GM12878 (cell line): Measurements from ENCODE around the gene VSTM1. TPM values are rescaled to one million over a fixed set of nuclear protein-coding genes. Genes with fewer than 3 reads are reported as not detected.

ENCODE experiments used
- polyA plus RNA-seq, 11 experiments: library from polyadenylated mRNA; depleted of rRNA in 4 of 11; unstranded in 6 of 11; stranded (reverse) in 5 of 11; fragments of >200 nt; fragmentation: Nextera tagmentation in 4 of 11; fragmentation: Illumina TruSeq in 1 of 11; extraction: Ambion mirVana in 4 of 11; extraction: Trizol in 1 of 11; gene quantifications; 1 replicate in 1 of 11; 2 replicates in 10 of 11; pipeline versions ENCODE4 v1.2.1 to v1.2.3, GENCODE V29; 2011 to 2016; ENCODE audit warnings: inconsistent platforms in 2 of 11, missing spikeins in 2 of 11, low read depth in 1 of 11
- total RNA-seq, 4 experiments: library from RNA; depleted of rRNA in 3 of 4; stranded (reverse); fragments of >200 nt in 3 of 4; fragmentation: Illumina TruSeq in 1 of 4; extraction: Trizol in 1 of 4; gene quantifications; 2 replicates each; pipeline versions ENCODE4 v1.2.1 to v1.2.3, GENCODE V29; 2013 to 2021
- TF ChIP-seq, protein P1 (sequence below): fragments of 150-350 bp; IDR thresholded peaks from 2 replicates; pipeline ENCODE4 v1.6.1; 2016; ENCODE audit warnings: low read depth, low read length
- TF ChIP-seq, protein P2 (sequence below): fragments of 450-650 bp; IDR thresholded peaks from 2 replicates; pipeline ENCODE4 v1.6.1; 2017; ENCODE audit warnings: antibody characterized with exemption, mild to moderate bottlenecking, moderate library complexity
- TF ChIP-seq, protein P3 (sequence below): IDR thresholded peaks from 2 replicates; pipeline ENCODE4 v1.6.1; 2012; ENCODE audit warnings: mild to moderate bottlenecking, low read depth, low read length

The VSTM1 gene
- total and polyA plus RNA-seq, 10 of the 15 experiments (the other 5 are each of a cell fraction or from before 2014, with no cell fraction given) = not detected

DNA sequence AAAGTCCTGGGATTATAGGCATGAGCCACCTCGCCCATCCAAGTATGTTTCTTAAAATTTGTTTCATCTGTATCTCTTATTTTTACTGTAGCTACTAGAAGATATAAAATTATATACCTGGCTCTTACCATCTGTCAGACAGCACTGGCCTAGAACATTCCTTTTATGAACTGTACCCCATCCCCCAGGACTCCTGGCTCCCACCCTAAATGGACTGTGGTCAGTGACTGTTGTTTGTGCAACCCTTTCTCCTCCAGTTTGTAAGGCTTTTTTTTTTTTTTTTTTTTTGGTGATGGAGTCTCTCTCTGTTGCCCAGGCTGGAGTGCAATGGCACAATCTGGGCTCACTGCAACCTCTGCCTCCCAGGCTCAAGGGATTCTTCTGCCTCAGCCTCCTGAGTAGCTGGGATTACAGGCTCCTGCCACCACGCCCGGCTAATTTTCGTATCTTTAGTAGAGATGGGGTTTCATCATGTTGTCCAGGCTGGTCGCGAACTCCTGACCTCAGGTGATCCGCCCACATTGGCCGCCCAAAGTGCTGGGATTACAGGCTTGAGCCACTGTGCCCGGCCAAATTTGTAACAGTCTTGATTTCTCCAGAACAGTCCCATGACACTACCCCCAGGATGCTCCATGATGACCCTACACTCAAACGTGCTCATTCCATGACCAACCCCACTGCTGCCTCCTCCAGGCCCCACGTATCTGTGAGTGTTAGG is 41.5 kb upstream of the VSTM1 start (continued):
- TF ChIP-seq, protein P1, sequence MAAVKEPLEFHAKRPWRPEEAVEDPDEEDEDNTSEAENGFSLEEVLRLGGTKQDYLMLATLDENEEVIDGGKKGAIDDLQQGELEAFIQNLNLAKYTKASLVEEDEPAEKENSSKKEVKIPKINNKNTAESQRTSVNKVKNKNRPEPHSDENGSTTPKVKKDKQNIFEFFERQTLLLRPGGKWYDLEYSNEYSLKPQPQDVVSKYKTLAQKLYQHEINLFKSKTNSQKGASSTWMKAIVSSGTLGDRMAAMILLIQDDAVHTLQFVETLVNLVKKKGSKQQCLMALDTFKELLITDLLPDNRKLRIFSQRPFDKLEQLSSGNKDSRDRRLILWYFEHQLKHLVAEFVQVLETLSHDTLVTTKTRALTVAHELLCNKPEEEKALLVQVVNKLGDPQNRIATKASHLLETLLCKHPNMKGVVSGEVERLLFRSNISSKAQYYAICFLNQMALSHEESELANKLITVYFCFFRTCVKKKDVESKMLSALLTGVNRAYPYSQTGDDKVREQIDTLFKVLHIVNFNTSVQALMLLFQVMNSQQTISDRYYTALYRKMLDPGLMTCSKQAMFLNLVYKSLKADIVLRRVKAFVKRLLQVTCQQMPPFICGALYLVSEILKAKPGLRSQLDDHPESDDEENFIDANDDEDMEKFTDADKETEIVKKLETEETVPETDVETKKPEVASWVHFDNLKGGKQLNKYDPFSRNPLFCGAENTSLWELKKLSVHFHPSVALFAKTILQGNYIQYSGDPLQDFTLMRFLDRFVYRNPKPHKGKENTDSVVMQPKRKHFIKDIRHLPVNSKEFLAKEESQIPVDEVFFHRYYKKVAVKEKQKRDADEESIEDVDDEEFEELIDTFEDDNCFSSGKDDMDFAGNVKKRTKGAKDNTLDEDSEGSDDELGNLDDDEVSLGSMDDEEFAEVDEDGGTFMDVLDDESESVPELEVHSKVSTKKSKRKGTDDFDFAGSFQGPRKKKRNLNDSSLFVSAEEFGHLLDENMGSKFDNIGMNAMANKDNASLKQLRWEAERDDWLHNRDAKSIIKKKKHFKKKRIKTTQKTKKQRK = no peak
- TF ChIP-seq, protein P2, sequence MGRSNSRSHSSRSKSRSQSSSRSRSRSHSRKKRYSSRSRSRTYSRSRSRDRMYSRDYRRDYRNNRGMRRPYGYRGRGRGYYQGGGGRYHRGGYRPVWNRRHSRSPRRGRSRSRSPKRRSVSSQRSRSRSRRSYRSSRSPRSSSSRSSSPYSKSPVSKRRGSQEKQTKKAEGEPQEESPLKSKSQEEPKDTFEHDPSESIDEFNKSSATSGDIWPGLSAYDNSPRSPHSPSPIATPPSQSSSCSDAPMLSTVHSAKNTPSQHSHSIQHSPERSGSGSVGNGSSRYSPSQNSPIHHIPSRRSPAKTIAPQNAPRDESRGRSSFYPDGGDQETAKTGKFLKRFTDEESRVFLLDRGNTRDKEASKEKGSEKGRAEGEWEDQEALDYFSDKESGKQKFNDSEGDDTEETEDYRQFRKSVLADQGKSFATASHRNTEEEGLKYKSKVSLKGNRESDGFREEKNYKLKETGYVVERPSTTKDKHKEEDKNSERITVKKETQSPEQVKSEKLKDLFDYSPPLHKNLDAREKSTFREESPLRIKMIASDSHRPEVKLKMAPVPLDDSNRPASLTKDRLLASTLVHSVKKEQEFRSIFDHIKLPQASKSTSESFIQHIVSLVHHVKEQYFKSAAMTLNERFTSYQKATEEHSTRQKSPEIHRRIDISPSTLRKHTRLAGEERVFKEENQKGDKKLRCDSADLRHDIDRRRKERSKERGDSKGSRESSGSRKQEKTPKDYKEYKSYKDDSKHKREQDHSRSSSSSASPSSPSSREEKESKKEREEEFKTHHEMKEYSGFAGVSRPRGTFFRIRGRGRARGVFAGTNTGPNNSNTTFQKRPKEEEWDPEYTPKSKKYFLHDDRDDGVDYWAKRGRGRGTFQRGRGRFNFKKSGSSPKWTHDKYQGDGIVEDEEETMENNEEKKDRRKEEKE = no peak
- TF ChIP-seq, protein P3, sequence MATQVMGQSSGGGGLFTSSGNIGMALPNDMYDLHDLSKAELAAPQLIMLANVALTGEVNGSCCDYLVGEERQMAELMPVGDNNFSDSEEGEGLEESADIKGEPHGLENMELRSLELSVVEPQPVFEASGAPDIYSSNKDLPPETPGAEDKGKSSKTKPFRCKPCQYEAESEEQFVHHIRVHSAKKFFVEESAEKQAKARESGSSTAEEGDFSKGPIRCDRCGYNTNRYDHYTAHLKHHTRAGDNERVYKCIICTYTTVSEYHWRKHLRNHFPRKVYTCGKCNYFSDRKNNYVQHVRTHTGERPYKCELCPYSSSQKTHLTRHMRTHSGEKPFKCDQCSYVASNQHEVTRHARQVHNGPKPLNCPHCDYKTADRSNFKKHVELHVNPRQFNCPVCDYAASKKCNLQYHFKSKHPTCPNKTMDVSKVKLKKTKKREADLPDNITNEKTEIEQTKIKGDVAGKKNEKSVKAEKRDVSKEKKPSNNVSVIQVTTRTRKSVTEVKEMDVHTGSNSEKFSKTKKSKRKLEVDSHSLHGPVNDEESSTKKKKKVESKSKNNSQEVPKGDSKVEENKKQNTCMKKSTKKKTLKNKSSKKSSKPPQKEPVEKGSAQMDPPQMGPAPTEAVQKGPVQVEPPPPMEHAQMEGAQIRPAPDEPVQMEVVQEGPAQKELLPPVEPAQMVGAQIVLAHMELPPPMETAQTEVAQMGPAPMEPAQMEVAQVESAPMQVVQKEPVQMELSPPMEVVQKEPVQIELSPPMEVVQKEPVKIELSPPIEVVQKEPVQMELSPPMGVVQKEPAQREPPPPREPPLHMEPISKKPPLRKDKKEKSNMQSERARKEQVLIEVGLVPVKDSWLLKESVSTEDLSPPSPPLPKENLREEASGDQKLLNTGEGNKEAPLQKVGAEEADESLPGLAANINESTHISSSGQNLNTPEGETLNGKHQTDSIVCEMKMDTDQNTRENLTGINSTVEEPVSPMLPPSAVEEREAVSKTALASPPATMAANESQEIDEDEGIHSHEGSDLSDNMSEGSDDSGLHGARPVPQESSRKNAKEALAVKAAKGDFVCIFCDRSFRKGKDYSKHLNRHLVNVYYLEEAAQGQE = no peak
